ENCODE measurements around the gene HDAC4. TPM values are rescaled to one million over a fixed set of nuclear protein-coding genes. Genes with fewer than 3 reads are reported as not detected.

HDAC4 gene
- total and polyA plus RNA-seq, 10 of the 15 experiments (the other 5 are each of a cell fraction or from before 2014, with no cell fraction given) = 0.22 to 15.7 (median 4.8) TPM

DNA sequence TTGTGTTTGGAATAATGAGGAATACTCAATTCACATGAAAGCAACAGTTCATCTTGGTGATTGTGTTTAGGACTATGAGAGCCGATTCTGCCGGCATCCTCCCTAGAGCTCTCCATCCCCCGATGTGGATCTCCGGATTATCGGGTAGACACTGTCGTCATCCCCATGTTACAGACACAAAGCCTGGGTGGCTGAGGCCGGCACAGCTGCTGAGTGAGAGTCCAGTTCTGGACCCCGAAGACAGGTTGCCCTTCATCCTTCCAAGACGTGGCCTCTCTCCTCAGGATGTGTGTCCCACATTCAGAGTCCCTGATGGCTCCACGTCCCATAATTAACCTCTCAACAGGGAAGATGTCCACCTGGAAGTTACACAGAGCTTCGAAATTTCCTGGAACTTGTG, 129.3 kb downstream of the HDAC4 start:
- RAD21 ChIA-PET (ENCODE audit: unreplicated experiment) = no interaction called here
- no peak for DNase-seq (ENCODE audit: low read depth, low spot score)
- intact Hi-C loops (cut with micrococcal nuclease; ENCODE audit: unreplicated experiment) (no loop called here), in situ Hi-C loops (cut with MboI) (no loop called here)
- H3K9ac ChIP-seq (ENCODE audit: control insufficient read depth, insufficient read depth, low read length) = no peak overlapping the region
- peaks cover 45% of the 10 kb centered on the region for H3K4me1 ChIP-seq (ENCODE audit: control insufficient read depth, insufficient read depth, low read length)
- no peak for FAIRE-seq
- peaks cover 14% of the 10 kb centered on the region for H4K20me1 ChIP-seq (ENCODE audit: control insufficient read depth, insufficient read depth)
- WGBS (ENCODE audit: insufficient coverage, insufficient replicate concordance, low lambda C conversion rate, missing lambda C conversion rate) = 68% methylated on average over 11 of the region's 11 CpGs
- H3K27ac ChIP-seq (ENCODE audit: control insufficient read depth, insufficient read depth) = no peak overlapping the region
- SMC1A ChIA-PET (ENCODE audit: uncharacterized antibody, unreplicated experiment) = interaction anchor here (1.0 to 2.0 kb wide), 3 partner anchors 23 to 110 kb away, joined by 3 to 7 read pairs (median 3); no protein-coding TSS in a partner anchor
- POLR2A ChIA-PET = no interaction called here
- no peak overlapping the region for H2AFZ ChIP-seq (ENCODE audit: control insufficient read depth, low read depth, low read length)
- no peaks in the 10 kb centered on the region for H3K36me3 ChIP-seq (ENCODE audit: control insufficient read depth in 2 of 2, insufficient read depth in 2 of 2, low read length in 1 of 2)
- H3K79me2 ChIP-seq (ENCODE audit: control insufficient read depth, insufficient read depth, low read length) = no peaks in the 10 kb centered on the region
- BruUV-seq (replicated peaks) = no TSS peak
- no peak overlapping the region for H3K4me3 ChIP-seq
- no peak overlapping the region for H3K4me2 ChIP-seq (ENCODE audit: control insufficient read depth, insufficient read depth)
- peaks cover 0 to 9% of the 10 kb centered on the region in 2 experiments; a peak in 1 of 4 replicates for H3K27me3 ChIP-seq (replicated peaks in 1 of 2; ENCODE audit: control insufficient read depth in 2 of 2, insufficient read depth in 2 of 2, low read length in 1 of 2)
- no peak for ATAC-seq
- no peaks in the 10 kb centered on the region; the same call in 2 of the 3 replicates for H3K9me3 ChIP-seq (replicated peaks; ENCODE audit: control insufficient read depth, insufficient read depth, low read length)
- CTCF ChIA-PET = interaction anchor here (2.1 kb wide), 1 partner anchor 23 kb away, joined by 5 read pairs; no protein-coding TSS in a partner anchor
- TF ChIP-seq STAT3 (IDR thresholded peaks at IDR 0.05; ENCODE audit: low read depth, low read length) (no peak), NR2C2 (IDR thresholded peaks at IDR 0.05; ENCODE audit: borderline replicate concordance, control insufficient read depth, insufficient read length, low read depth) (no peak), HDGF (IDR thresholded peaks at IDR 0.05) (no peak), TCF12 (IDR thresholded peaks at IDR 0.05; ENCODE audit: low read depth, low read length) (no peak), HDAC6 (IDR thresholded peaks at IDR 0.05; ENCODE audit: unreplicated experiment) (no peak), WRNIP1 (IDR thresholded peaks at IDR 0.05; ENCODE audit: borderline replicate concordance, low read depth, low read length) (no peak), CREM (IDR thresholded peaks at IDR 0.05; ENCODE audit: low read depth) (no peak), DPF2 (IDR thresholded peaks at IDR 0.05) (no peak), SUPT20H (IDR thresholded peaks at IDR 0.05; ENCODE audit: borderline replicate concordance, control insufficient read depth, low read depth, low read length) (no peak), CREB1 (IDR thresholded peaks at IDR 0.05; ENCODE audit: low read depth) (no peak), BACH1 (IDR thresholded peaks at IDR 0.05; ENCODE audit: borderline replicate concordance) (no peak)
- TF ChIP-seq, protein P1, sequence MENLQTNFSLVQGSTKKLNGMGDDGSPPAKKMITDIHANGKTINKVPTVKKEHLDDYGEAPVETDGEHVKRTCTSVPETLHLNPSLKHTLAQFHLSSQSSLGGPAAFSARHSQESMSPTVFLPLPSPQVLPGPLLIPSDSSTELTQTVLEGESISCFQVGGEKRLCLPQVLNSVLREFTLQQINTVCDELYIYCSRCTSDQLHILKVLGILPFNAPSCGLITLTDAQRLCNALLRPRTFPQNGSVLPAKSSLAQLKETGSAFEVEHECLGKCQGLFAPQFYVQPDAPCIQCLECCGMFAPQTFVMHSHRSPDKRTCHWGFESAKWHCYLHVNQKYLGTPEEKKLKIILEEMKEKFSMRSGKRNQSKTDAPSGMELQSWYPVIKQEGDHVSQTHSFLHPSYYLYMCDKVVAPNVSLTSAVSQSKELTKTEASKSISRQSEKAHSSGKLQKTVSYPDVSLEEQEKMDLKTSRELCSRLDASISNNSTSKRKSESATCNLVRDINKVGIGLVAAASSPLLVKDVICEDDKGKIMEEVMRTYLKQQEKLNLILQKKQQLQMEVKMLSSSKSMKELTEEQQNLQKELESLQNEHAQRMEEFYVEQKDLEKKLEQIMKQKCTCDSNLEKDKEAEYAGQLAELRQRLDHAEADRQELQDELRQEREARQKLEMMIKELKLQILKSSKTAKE (IDR thresholded peaks at IDR 0.05; ENCODE audit: low read depth, poor library complexity, severe bottlenecking) = no peak
- TF ChIP-seq, protein P2, sequence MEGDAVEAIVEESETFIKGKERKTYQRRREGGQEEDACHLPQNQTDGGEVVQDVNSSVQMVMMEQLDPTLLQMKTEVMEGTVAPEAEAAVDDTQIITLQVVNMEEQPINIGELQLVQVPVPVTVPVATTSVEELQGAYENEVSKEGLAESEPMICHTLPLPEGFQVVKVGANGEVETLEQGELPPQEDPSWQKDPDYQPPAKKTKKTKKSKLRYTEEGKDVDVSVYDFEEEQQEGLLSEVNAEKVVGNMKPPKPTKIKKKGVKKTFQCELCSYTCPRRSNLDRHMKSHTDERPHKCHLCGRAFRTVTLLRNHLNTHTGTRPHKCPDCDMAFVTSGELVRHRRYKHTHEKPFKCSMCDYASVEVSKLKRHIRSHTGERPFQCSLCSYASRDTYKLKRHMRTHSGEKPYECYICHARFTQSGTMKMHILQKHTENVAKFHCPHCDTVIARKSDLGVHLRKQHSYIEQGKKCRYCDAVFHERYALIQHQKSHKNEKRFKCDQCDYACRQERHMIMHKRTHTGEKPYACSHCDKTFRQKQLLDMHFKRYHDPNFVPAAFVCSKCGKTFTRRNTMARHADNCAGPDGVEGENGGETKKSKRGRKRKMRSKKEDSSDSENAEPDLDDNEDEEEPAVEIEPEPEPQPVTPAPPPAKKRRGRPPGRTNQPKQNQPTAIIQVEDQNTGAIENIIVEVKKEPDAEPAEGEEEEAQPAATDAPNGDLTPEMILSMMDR (IDR thresholded peaks at IDR 0.05 in 2 of 3, conservative IDR thresholded peaks at IDR 0.05 in 1 of 3; ENCODE audit: control insufficient read depth in 2 of 3, extremely low read depth in 1 of 3, insufficient read depth in 1 of 3, low read depth in 3 of 3, low read length in 3 of 3) = no peak
- TF ChIP-seq, protein P3, sequence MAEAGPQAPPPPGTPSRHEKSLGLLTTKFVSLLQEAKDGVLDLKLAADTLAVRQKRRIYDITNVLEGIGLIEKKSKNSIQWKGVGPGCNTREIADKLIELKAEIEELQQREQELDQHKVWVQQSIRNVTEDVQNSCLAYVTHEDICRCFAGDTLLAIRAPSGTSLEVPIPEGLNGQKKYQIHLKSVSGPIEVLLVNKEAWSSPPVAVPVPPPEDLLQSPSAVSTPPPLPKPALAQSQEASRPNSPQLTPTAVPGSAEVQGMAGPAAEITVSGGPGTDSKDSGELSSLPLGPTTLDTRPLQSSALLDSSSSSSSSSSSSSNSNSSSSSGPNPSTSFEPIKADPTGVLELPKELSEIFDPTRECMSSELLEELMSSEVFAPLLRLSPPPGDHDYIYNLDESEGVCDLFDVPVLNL (IDR thresholded peaks at IDR 0.05; ENCODE audit: low read depth, low read length) = no peak
- TF ChIP-seq, protein P4, sequence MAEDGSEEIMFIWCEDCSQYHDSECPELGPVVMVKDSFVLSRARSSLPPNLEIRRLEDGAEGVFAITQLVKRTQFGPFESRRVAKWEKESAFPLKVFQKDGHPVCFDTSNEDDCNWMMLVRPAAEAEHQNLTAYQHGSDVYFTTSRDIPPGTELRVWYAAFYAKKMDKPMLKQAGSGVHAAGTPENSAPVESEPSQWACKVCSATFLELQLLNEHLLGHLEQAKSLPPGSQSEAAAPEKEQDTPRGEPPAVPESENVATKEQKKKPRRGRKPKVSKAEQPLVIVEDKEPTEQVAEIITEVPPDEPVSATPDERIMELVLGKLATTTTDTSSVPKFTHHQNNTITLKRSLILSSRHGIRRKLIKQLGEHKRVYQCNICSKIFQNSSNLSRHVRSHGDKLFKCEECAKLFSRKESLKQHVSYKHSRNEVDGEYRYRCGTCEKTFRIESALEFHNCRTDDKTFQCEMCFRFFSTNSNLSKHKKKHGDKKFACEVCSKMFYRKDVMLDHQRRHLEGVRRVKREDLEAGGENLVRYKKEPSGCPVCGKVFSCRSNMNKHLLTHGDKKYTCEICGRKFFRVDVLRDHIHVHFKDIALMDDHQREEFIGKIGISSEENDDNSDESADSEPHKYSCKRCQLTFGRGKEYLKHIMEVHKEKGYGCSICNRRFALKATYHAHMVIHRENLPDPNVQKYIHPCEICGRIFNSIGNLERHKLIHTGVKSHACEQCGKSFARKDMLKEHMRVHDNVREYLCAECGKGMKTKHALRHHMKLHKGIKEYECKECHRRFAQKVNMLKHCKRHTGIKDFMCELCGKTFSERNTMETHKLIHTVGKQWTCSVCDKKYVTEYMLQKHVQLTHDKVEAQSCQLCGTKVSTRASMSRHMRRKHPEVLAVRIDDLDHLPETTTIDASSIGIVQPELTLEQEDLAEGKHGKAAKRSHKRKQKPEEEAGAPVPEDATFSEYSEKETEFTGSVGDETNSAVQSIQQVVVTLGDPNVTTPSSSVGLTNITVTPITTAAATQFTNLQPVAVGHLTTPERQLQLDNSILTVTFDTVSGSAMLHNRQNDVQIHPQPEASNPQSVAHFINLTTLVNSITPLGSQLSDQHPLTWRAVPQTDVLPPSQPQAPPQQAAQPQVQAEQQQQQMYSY (CRISPR knock-in tag; IDR thresholded peaks at IDR 0.05) = no peak

All from GM12878 (cell line).